Naive thymus-derived CD4-positive, alpha-beta T cell (primary cell): Measurements from ENCODE around the gene HSPH1. TPM values are rescaled to one million over a fixed set of nuclear protein-coding genes. Genes with fewer than 3 reads are reported as not detected.

Source experiments
- ATAC-seq: fragments of 150-1000 bp; cut with Tn5 transposase; 2 replicates; pipeline ENCODE4 v1.10.0; 2021; ENCODE audit warnings: mild to moderate bottlenecking, moderate library complexity
- CTCF ChIA-PET: fragments of 350-600 bp; sonication (Branson Sonifier 250); formaldehyde crosslinking; loops from one replicate; lab custom pipeline; 2021; ENCODE audit warnings: antibody characterized with exemption; lab: Charles Lee
- POLR2A ChIA-PET: fragments of 350-600 bp; sonication (Branson Sonifier 250); formaldehyde crosslinking; loops from one replicate; lab custom pipeline; 2021; ENCODE audit warnings: antibody characterized with exemption, inconsistent platforms; lab: Charles Lee
- DNase-seq, 9 donors: peaks; one replicate each; pipeline versions ENCODE4 v3.0.0 to v3.0.0-alpha.2; 2020 to 2022; ENCODE audit warnings: mixed read lengths in 1 of 9
- H3K27ac ChIP-seq: one replicate; pipeline ENCODE4 v1.7.0; 2013; ENCODE audit warnings: mild to moderate bottlenecking, low read depth, low read length, moderate library complexity
- H3K27me3 ChIP-seq, 2 donors: one replicate each; pipeline ENCODE4 v1.7.0; 2013; ENCODE audit warnings: low read length in 2 of 2, mild to moderate bottlenecking in 2 of 2, moderate library complexity in 2 of 2; ENCODE audit not compliant: control insufficient read depth in 2 of 2, insufficient read depth in 2 of 2
- H3K36me3 ChIP-seq, 3 experiments: 1 replicate in 2 of 3; 2 replicates in 1 of 3; pipeline ENCODE4 v1.7.0; 2013; ENCODE audit warnings: low read length in 3 of 3, mild to moderate bottlenecking in 3 of 3, moderate library complexity in 1 of 3; ENCODE audit not compliant: insufficient read depth in 3 of 3, control insufficient read depth in 2 of 3
- H3K4me1 ChIP-seq, 2 donors: one replicate each; pipeline ENCODE4 v1.7.0; 2013; ENCODE audit warnings: low read length in 2 of 2, mild to moderate bottlenecking in 2 of 2, moderate library complexity in 1 of 2; ENCODE audit not compliant: control insufficient read depth in 2 of 2, insufficient read depth in 2 of 2
- H3K4me3 ChIP-seq: 2 replicates; pipeline ENCODE4 v1.7.0; 2013; ENCODE audit warnings: mild to moderate bottlenecking, low read length
- H3K9me3 ChIP-seq, 3 experiments: 1 replicate in 2 of 3; 2 replicates in 1 of 3; pipeline ENCODE4 v1.7.0; 2013; ENCODE audit warnings: low read length in 3 of 3; ENCODE audit not compliant: control insufficient read depth in 2 of 3
- H3K27ac Mint-ChIP-seq, 9 donors: one replicate each; pipeline ENCODE4 v1.8.0; 2020 to 2022; ENCODE audit warnings: mixed read lengths in 9 of 9, mild to moderate bottlenecking in 8 of 9, moderate library complexity in 5 of 9, inconsistent platforms in 2 of 9
- H3K27me3 Mint-ChIP-seq, 5 donors: one replicate each; pipeline ENCODE4 v1.8.0; 2021 to 2022; ENCODE audit warnings: mixed read lengths in 5 of 5, mild to moderate bottlenecking in 1 of 5
- H3K36me3 Mint-ChIP-seq, 5 donors: one replicate each; pipeline ENCODE4 v1.8.0; 2020 to 2022; ENCODE audit warnings: mixed read lengths in 5 of 5, mild to moderate bottlenecking in 3 of 5, inconsistent platforms in 1 of 5
- H3K4me1 Mint-ChIP-seq, 7 donors: one replicate each; pipeline ENCODE4 v1.8.0; 2020 to 2022; ENCODE audit warnings: mixed read lengths in 7 of 7, mild to moderate bottlenecking in 3 of 7, inconsistent platforms in 1 of 7
- H3K4me3 Mint-ChIP-seq, 10 donors: one replicate each; pipeline ENCODE4 v1.8.0; 2020 to 2022; ENCODE audit warnings: mild to moderate bottlenecking in 10 of 10, mixed read lengths in 10 of 10, moderate library complexity in 6 of 10, inconsistent platforms in 2 of 10
- H3K9me3 Mint-ChIP-seq, 11 donors: one replicate each; pipeline ENCODE4 v1.8.0; 2020 to 2022; ENCODE audit warnings: mixed read lengths in 11 of 11, mild to moderate bottlenecking in 4 of 11, inconsistent platforms in 1 of 11, moderate library complexity in 1 of 11
- intact Hi-C, 2 donors: fragments of 100-400 bp; cut with micrococcal nuclease; formaldehyde crosslinking; loops; one replicate each; pipeline ENCODE4 v1.15.1; 2023
- polyA plus RNA-seq, 2 donors: library from polyadenylated mRNA; unstranded; fragments of 300-500 nt; fragmentation: Illumina TruSeq; gene quantifications; one replicate each; pipeline ENCODE4 v1.2.3, GENCODE V29; 2021
- total RNA-seq, 6 experiments: library from RNA in 5 of 6; stranded (reverse) in 5 of 6; gene quantifications; 1 replicate in 5 of 6; 2 replicates in 1 of 6; pipeline ENCODE4 v1.2.3 and lab custom pipeline; 2021 to 2026

Gene HSPH1
- 100 to 1,000 TPM in 3 of 5 experiments, 10 to 100 TPM in 2; 65.5 to 154 (median 107) TPM for total RNA-seq
- polyA plus RNA-seq: 10 to 100 TPM; 36.6 to 66.3 TPM
- total RNA-seq (lab: John Stamatoyannopoulos, UW): 771 reads per million, percentile 99 among the genes with 10 or more reads in this experiment

DNA sequence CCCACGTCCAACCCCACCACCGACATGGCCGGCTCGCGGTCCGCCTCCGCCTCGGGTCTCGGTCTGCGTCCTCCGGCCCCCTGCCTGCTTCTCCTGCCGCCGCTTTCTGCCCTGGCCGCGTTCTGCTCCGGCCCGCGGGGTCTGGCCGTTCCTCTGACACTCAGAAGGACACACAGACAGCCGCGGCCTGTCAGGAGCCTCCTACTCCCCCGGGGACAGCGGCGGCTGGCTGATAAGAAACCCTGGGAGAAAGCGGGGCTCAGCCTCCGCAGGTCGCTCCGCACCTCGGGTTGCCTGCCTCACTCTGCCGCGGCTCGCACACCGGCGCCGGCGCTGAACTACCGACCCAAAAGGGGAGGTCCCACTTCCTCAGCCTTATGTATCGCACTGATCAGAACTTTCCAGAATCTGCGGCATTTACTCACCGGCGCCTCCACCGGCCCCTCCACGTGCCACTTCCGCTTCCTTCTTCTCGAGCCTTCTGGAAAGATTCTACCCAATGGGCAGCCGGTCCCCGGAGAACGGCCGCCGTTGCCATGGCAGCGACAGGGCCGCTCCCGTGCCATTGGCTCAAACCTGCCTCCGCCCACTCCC lies at the start of gene HSPH1:
Gene HSPH1 (minus strand): TSS at position 348 of the 594 bp plus-strand sequence. CDS start 322 bp downstream, at position 26.
- Mint-ChIP-seq H3K4me1 (peaks cover 23 to 52% (median 47%) of the 10 kb centered on the region in 7 donors), H3K36me3 (peaks cover 0 to 12% (median 8%) of the 10 kb centered on the region in 5 donors), H3K27ac (peak within 1 kb of the TSS; percentile 98 to 99 (median 99)), H3K4me3 (peak within 1 kb of the TSS; percentile 92 to 98 (median 94)), H3K27me3 (peaks cover 0 to 3% (median 0%) of the 10 kb centered on the region in 5 donors), H3K9me3 (no peaks in the 10 kb centered on the region)
- peaks cover 0 to 7% (median 6%) of the 10 kb centered on the region in 3 experiments for H3K36me3 ChIP-seq
- ChIA-PET POLR2A (interaction anchor here (0.6 to 2.9 kb wide), 6 partner anchors 9 to 545 kb away, joined by 3 to 16 read pairs (median 3); partner anchors contain the start of gene B3GLCT), CTCF (no interaction called here)
- DNase-seq (peak in 7 of 9 donors; percentile 98 to 100 (median 99)), ATAC-seq (peak; percentile 83)
- intact Hi-C loops: loop anchor here (1.0 to 10.0 kb wide), 22 partner anchors 9 to 1567 kb away; partner anchors contain the start of genes B3GLCT (in 2 of the 2), N4BP2L2 (in 2 of the 2), SLC7A1 (in 2 of the 2) and UBL3 (in 2 of the 2)
- H3K4me3 ChIP-seq: peak within 1 kb of the TSS; percentile 89
- no peaks in the 10 kb centered on the region for H3K27me3 ChIP-seq
- peaks cover 22 to 26% of the 10 kb centered on the region in 2 donors for H3K4me1 ChIP-seq
- peak within 1 kb of the TSS; percentile 96 for H3K27ac ChIP-seq
- no peaks in the 10 kb centered on the region for H3K9me3 ChIP-seq

DNA sequence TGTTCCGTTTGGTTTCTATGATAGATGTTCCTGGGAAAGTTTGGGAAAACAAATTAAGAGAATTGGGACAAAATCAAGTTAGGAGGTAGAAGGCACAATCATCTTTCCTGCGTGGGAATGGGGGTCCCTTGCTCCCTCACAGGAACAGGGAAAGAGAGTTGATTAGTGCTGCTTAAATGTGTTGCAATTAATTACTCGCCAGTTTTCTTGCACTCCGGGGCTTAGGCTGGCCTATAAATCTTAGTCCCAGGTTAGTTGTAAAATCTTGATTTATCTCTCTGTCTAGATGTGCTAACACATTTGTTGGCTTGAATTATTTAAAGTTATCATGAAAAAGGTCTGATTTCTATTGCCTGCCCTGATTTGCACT lies 48.1 kb upstream of the HSPH1 start:
- peaks cover 4 to 22% (median 14%) of the 10 kb centered on the region in 7 donors for H3K4me1 Mint-ChIP-seq
- H3K27me3 Mint-ChIP-seq: no peaks in the 10 kb centered on the region
- no peaks in the 10 kb centered on the region for H3K4me1 ChIP-seq
- no peak overlapping the region for H3K27ac ChIP-seq
- no peak overlapping the region for H3K27ac Mint-ChIP-seq
- CTCF ChIA-PET: no interaction called here
- no peaks in the 10 kb centered on the region for H3K36me3 Mint-ChIP-seq
- no peaks in the 10 kb centered on the region for H3K9me3 ChIP-seq
- peaks cover 0 to 1% (median 0%) of the 10 kb centered on the region in 11 donors for H3K9me3 Mint-ChIP-seq
- no peaks in the 10 kb centered on the region for H3K27me3 ChIP-seq
- H3K36me3 ChIP-seq: no peaks in the 10 kb centered on the region
- POLR2A ChIA-PET: no interaction called here
- intact Hi-C loops: loop anchor here in 1 of 2 donors (10.0 kb wide), 1 partner anchor 1375 kb away; the partner anchor contains the start of gene PDS5B
- no peak overlapping the region for H3K4me3 Mint-ChIP-seq
- no peak for DNase-seq
- no peak for ATAC-seq
- no peak overlapping the region for H3K4me3 ChIP-seq

GRCh38 chr13:31209172-31209840 lies 47.6 kb upstream of the HSPH1 start:
- ChIA-PET CTCF (no interaction called here), POLR2A (no interaction called here)
- Mint-ChIP-seq H3K36me3 (no peaks in the 10 kb centered on the region), H3K27ac (no peak overlapping the region), H3K27me3 (no peaks in the 10 kb centered on the region), H3K4me3 (no peak overlapping the region), H3K9me3 (peaks cover 0 to 1% (median 0%) of the 10 kb centered on the region in 11 donors), H3K4me1 (peaks cover 4 to 27% (median 17%) of the 10 kb centered on the region in 7 donors)
- intact Hi-C loops: loop anchor here in 1 of 2 donors (10.0 kb wide), 1 partner anchor 1375 kb away; the partner anchor contains the start of gene PDS5B
- no peaks in the 10 kb centered on the region for H3K36me3 ChIP-seq
- no peaks in the 10 kb centered on the region for H3K27me3 ChIP-seq
- H3K4me1 ChIP-seq: no peaks in the 10 kb centered on the region
- no peak for DNase-seq
- H3K9me3 ChIP-seq: no peaks in the 10 kb centered on the region
- peak; percentile 26 for ATAC-seq
- no peak overlapping the region for H3K27ac ChIP-seq
- no peak overlapping the region for H3K4me3 ChIP-seq

- Histone ChIP-seq H3K36me3 (no peaks in the 10 kb centered on the region), H3K9me3 (no peaks in the 10 kb centered on the region), H3K27ac (no peak overlapping the region), H3K4me1 (no peaks in the 10 kb centered on the region), H3K4me3 (no peak overlapping the region), H3K27me3 (no peaks in the 10 kb centered on the region)
- Mint-ChIP-seq H3K4me1 (peaks cover 4 to 28% (median 15%) of the 10 kb centered on the region in 7 donors), H3K9me3 (peaks cover 0 to 1% (median 0%) of the 10 kb centered on the region in 11 donors), H3K36me3 (no peaks in the 10 kb centered on the region), H3K27ac (no peak overlapping the region), H3K4me3 (no peak overlapping the region), H3K27me3 (no peaks in the 10 kb centered on the region)
- ChIA-PET POLR2A (no interaction called here), CTCF (no interaction called here)
- intact Hi-C loops: loop anchor here in 1 of 2 donors (10.0 kb wide), 1 partner anchor 1376 kb away; the partner anchor contains the start of gene PDS5B
- DNase-seq: no peak
- no peak for ATAC-seq
Observed at GRCh38 chr13:31208559-31209122, 46.9 kb upstream of the HSPH1 start.

GRCh38 chr13:31207661-31208552 lies 46.2 kb upstream of the HSPH1 start:
- H3K27ac ChIP-seq: no peak overlapping the region
- H3K4me3 ChIP-seq: no peak overlapping the region
- Mint-ChIP-seq H3K36me3 (no peaks in the 10 kb centered on the region), H3K27me3 (no peaks in the 10 kb centered on the region), H3K27ac (no peak overlapping the region), H3K9me3 (no peaks in the 10 kb centered on the region), H3K4me3 (peak overlapping the region in 1 of 10 donors; percentile 46), H3K4me1 (peaks cover 4 to 25% (median 13%) of the 10 kb centered on the region in 7 donors)
- ATAC-seq: no peak
- intact Hi-C loops: loop anchor here in 1 of 2 donors (10.0 kb wide), 1 partner anchor 1377 kb away; the partner anchor contains the start of gene PDS5B
- H3K27me3 ChIP-seq: no peaks in the 10 kb centered on the region
- no peaks in the 10 kb centered on the region for H3K36me3 ChIP-seq
- H3K4me1 ChIP-seq: no peaks in the 10 kb centered on the region
- CTCF ChIA-PET: no interaction called here
- H3K9me3 ChIP-seq: no peaks in the 10 kb centered on the region
- no peak for DNase-seq
- POLR2A ChIA-PET: no interaction called here
